GM23338 (cell line): ENCODE data around the gene CDYL2. TPM values are rescaled to one million over a fixed set of nuclear protein-coding genes. Genes with fewer than 3 reads are reported as not detected.

Experiments used
- ATAC-seq: fragments of 200-7000 bp; cut with Tn5 transposase; 3 replicates; pipeline ENCODE4 v1.9.1; 2020
- DNase-seq: peaks from one replicate; pipeline ENCODE4 v3.0.0-alpha.2; 2015; ENCODE audit warnings: low spot score
- H2AFZ ChIP-seq: fragments of 200-600 bp; sonication (generic); 2 replicates; pipeline ENCODE4 v1.8.0; 2016; ENCODE audit warnings: antibody characterized with exemption, mild to moderate bottlenecking, moderate library complexity
- H3F3A ChIP-seq: fragments of 200-600 bp; sonication (generic); replicated peaks from 2 replicates; pipeline ENCODE4 v1.8.0; 2017; ENCODE audit warnings: antibody characterized with exemption, mixed run types, low read depth
- H3K27ac ChIP-seq: fragments of 200-600 bp; sonication (generic); 2 replicates; pipeline ENCODE4 v1.6.1; 2016; ENCODE audit warnings: low read depth
- H3K27me3 ChIP-seq: fragments of 200-600 bp; sonication (generic); 2 replicates; pipeline ENCODE4 v1.8.0; 2016; ENCODE audit warnings: mild to moderate bottlenecking, mixed run types, moderate library complexity; ENCODE audit not compliant: insufficient read depth
- H3K36me3 ChIP-seq: fragments of 200-600 bp; sonication (generic); 2 replicates; pipeline ENCODE4 v1.8.0; 2016; ENCODE audit warnings: mild to moderate bottlenecking; ENCODE audit not compliant: insufficient read depth
- H3K4me1 ChIP-seq: fragments of 200-600 bp; sonication (generic); 2 replicates; pipeline ENCODE4 v1.8.0; 2016; ENCODE audit warnings: mild to moderate bottlenecking, moderate library complexity; ENCODE audit not compliant: insufficient read depth
- H3K4me2 ChIP-seq: fragments of 200-600 bp; sonication (generic); 2 replicates; pipeline ENCODE4 v1.7.1; 2017; ENCODE audit warnings: mixed run types
- H3K4me3 ChIP-seq: fragments of 200-600 bp; sonication (generic); 2 replicates; pipeline ENCODE4 v1.6.1; 2016; ENCODE audit warnings: mixed run types
- H3K79me2 ChIP-seq: fragments of 200-600 bp; sonication (generic); replicated peaks from 2 replicates; pipeline ENCODE4 v1.8.0; 2017; ENCODE audit warnings: mild to moderate bottlenecking; ENCODE audit not compliant: insufficient read depth
- H3K9me2 ChIP-seq: fragments of 200-600 bp; sonication (generic); 2 replicates; pipeline ENCODE4 v1.8.0; 2017; ENCODE audit not compliant: insufficient read depth
- H4K20me1 ChIP-seq: fragments of 200-600 bp; sonication (generic); replicated peaks from 2 replicates; pipeline ENCODE4 v1.8.0; 2017; ENCODE audit warnings: mild to moderate bottlenecking; ENCODE audit not compliant: insufficient read depth
- H3K27ac Mint-ChIP-seq: 2 replicates; pipeline ENCODE4 v1.8.0; 2020; ENCODE audit warnings: inconsistent platforms, mild to moderate bottlenecking, moderate library complexity, mixed read lengths
- H3K27me3 Mint-ChIP-seq: 3 replicates; pipeline ENCODE4 v1.8.0; 2022; ENCODE audit warnings: low read depth, mild to moderate bottlenecking, moderate library complexity, mixed read lengths, inconsistent platforms; ENCODE audit not compliant: insufficient read depth, poor library complexity
- H3K36me3 Mint-ChIP-seq: 3 replicates; pipeline ENCODE4 v1.8.0; 2021; ENCODE audit warnings: low read depth, mild to moderate bottlenecking, inconsistent platforms, moderate library complexity, mixed read lengths
- H3K4me1 Mint-ChIP-seq: 3 replicates; pipeline ENCODE4 v1.8.0; 2020; ENCODE audit warnings: mild to moderate bottlenecking, inconsistent platforms, mixed read lengths
- H3K4me3 Mint-ChIP-seq: 3 replicates; pipeline ENCODE4 v1.8.0; 2021; ENCODE audit warnings: moderate library complexity, mild to moderate bottlenecking, inconsistent platforms, mixed read lengths
- H3K9me3 Mint-ChIP-seq: 3 replicates; pipeline ENCODE4 v1.8.0; 2020; ENCODE audit warnings: moderate library complexity, mild to moderate bottlenecking, inconsistent platforms, mixed read lengths
- CREB1 ChIP-seq: fragments of 250-450 bp; sonication (Bioruptor Pico); IDR thresholded peaks from 2 replicates; pipeline ENCODE4 v1.5.0; 2020; ENCODE audit warnings: low read depth, mild to moderate bottlenecking, moderate library complexity
- CTCF ChIP-seq, 2 experiments: fragments of 200-600 bp in 1 of 2; sonication (generic) in 1 of 2; conservative IDR thresholded peaks; 2 replicates each; pipeline versions ENCODE4 v1.5.1 to v1.6.1; 2016 to 2017; ENCODE audit warnings: antibody characterized with exemption in 2 of 2, low read depth in 2 of 2, mild to moderate bottlenecking in 2 of 2, moderate library complexity in 1 of 2
- EZH2 ChIP-seq: fragments of 200-600 bp; sonication (generic); IDR thresholded peaks from one replicate; pipeline ENCODE4 v1.8.0; 2017; ENCODE audit warnings: antibody characterized with exemption, mild to moderate bottlenecking, low read depth; ENCODE audit not compliant: unreplicated experiment
- EZH2phosphoT487 ChIP-seq: fragments of 200-600 bp; sonication (generic); IDR thresholded peaks from one replicate; pipeline ENCODE4 v1.8.1; 2018; ENCODE audit warnings: antibody characterized with exemption; ENCODE audit not compliant: unreplicated experiment
- JUNB ChIP-seq: IDR thresholded peaks from one replicate; pipeline ENCODE4 v1.6.1; 2016; ENCODE audit warnings: antibody characterized with exemption; ENCODE audit not compliant: unreplicated experiment
- NANOG ChIP-seq: IDR thresholded peaks from 2 replicates; pipeline ENCODE4 v1.6.1; 2016; ENCODE audit warnings: antibody characterized with exemption, borderline replicate concordance
- POLR2AphosphoS5 ChIP-seq: IDR thresholded peaks from 2 replicates; pipeline ENCODE4 v1.6.1; 2016; ENCODE audit warnings: antibody characterized with exemption, low read depth
- STAT1 ChIP-seq: IDR thresholded peaks from one replicate; pipeline ENCODE4 v1.6.1; 2016; ENCODE audit warnings: antibody characterized with exemption; ENCODE audit not compliant: unreplicated experiment
- ZNF114 ChIP-seq: fragments of 250-450 bp; sonication (Bioruptor Pico); IDR thresholded peaks from 2 replicates; pipeline ENCODE4 v1.5.0; 2020; ENCODE audit warnings: mild to moderate bottlenecking, moderate library complexity
- ZNF331 ChIP-seq: fragments of 250-450 bp; sonication (Bioruptor Pico); IDR thresholded peaks from 2 replicates; pipeline ENCODE4 v1.5.0; 2020; ENCODE audit warnings: low read depth, mild to moderate bottlenecking, moderate library complexity
- polyA plus RNA-seq: library from polyadenylated mRNA; unstranded; fragments of >200 nt; fragmentation: Nextera tagmentation; extraction: Ambion mirVana; gene quantifications from 2 replicates; pipeline ENCODE4 v1.2.1, GENCODE V29; 2016
- total RNA-seq: library from RNA; depleted of rRNA; stranded (reverse); fragments of >200 nt; shearing (Covaris generic); gene quantifications from 2 replicates; pipeline ENCODE4 v1.2.3, GENCODE V29; 2014
- TF ChIP-seq, protein P1 (sequence below): IDR thresholded peaks from 2 replicates; pipeline ENCODE4 v1.6.1; 2016; ENCODE audit warnings: antibody characterized with exemption
- TF ChIP-seq, protein P2 (sequence below): IDR thresholded peaks from one replicate; pipeline ENCODE4 v1.6.1; 2018; ENCODE audit warnings: antibody characterized with exemption; ENCODE audit not compliant: unreplicated experiment

Gene CDYL2
- total and polyA plus RNA-seq, 2 experiments from 2014 or later: 0.82 to 4.3 TPM

GRCh38 chr16:80837533-80838147 is 33.2 kb upstream of the CDYL2 start:
- Histone ChIP-seq H4K20me1 (no peaks in the 10 kb centered on the region), H2AFZ (0 out of 2 replicates have a peak overlapping the region, but pooled peaks have one; percentile 44), H3K4me2 (no peak overlapping the region), H3K4me1 (no peaks in the 10 kb centered on the region), H3F3A (no peaks in the 10 kb centered on the region), H3K9me2 (peaks cover 8% of the 10 kb centered on the region; the same call in 1 of the 2 replicates), H3K79me2 (no peaks in the 10 kb centered on the region), H3K27me3 (no peaks in the 10 kb centered on the region), H3K36me3 (no peaks in the 10 kb centered on the region), H3K4me3 (no peak overlapping the region), H3K27ac (no peak overlapping the region)
- peaks cover 13% of the 10 kb centered on the region for H3K9me3 Mint-ChIP-seq
- DNase-seq: no peak
- TF ChIP-seq POLR2AphosphoS5 (no peak), CREB1 (CRISPR knock-in tag) (no peak), EZH2 (no peak)
- TF ChIP-seq, protein P1, sequence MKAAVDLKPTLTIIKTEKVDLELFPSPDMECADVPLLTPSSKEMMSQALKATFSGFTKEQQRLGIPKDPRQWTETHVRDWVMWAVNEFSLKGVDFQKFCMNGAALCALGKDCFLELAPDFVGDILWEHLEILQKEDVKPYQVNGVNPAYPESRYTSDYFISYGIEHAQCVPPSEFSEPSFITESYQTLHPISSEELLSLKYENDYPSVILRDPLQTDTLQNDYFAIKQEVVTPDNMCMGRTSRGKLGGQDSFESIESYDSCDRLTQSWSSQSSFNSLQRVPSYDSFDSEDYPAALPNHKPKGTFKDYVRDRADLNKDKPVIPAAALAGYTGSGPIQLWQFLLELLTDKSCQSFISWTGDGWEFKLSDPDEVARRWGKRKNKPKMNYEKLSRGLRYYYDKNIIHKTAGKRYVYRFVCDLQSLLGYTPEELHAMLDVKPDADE: no peak
- no peak for ATAC-seq
- H3K4me1 Mint-ChIP-seq: no peaks in the 10 kb centered on the region
- H3K36me3 Mint-ChIP-seq: no peaks in the 10 kb centered on the region
- H3K27ac Mint-ChIP-seq: no peak overlapping the region
- H3K4me3 Mint-ChIP-seq: no peak overlapping the region
- H3K27me3 Mint-ChIP-seq: peaks cover 4% of the 10 kb centered on the region

- no peaks in the 10 kb centered on the region for H3K79me2 ChIP-seq
- Mint-ChIP-seq H3K4me3 (no peak overlapping the region), H3K9me3 (peaks cover 11% of the 10 kb centered on the region)
Observed at GRCh38 chr16:80836846-80837245, 32.4 kb upstream of the CDYL2 start.

DNA sequence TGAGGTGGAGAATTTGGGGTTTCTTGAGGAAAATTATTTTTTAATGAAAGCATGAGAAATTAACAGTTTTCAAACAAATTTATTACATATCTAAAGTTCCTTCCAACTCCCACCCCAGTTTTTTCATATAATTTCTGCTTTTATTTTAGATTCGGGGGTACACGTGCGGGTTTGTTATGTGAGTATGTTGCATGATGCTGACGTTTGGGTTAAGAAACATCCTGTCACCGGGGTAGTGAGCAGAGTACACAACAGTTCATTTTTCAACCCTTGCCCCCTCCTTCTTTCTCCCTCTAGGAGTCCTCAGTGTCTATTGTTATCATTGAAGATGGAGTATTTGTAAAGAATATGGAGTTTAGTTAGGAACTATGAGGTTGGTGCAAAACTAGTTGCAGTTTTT is 31.8 kb upstream of the CDYL2 start:
- no peaks in the 10 kb centered on the region for H3K4me1 Mint-ChIP-seq
- H3K27ac ChIP-seq: no peak overlapping the region
- no peak overlapping the region for H3K4me3 Mint-ChIP-seq
- no peak for ATAC-seq
- peaks cover 10% of the 10 kb centered on the region; the same call in 1 of the 2 replicates for H3K9me2 ChIP-seq
- H3K36me3 ChIP-seq: no peaks in the 10 kb centered on the region
- no peak overlapping the region for H3K27ac Mint-ChIP-seq
- peaks cover 4% of the 10 kb centered on the region for H3K9me3 Mint-ChIP-seq
- no peaks in the 10 kb centered on the region for H3K79me2 ChIP-seq
- no peak for DNase-seq
- H3K4me1 ChIP-seq: no peaks in the 10 kb centered on the region
- H4K20me1 ChIP-seq: no peaks in the 10 kb centered on the region
- TF ChIP-seq CTCF (conservative IDR thresholded peaks at IDR 0.05; ENCODE audit: low read depth in 2 of 2) (no peak), ZNF331 (CRISPR knock-in tag) (no peak), JUNB (no peak), STAT1 (no peak), CREB1 (CRISPR knock-in tag) (no peak), NANOG (no peak), EZH2phosphoT487 (no peak), POLR2AphosphoS5 (no peak), EZH2 (no peak)
- TF ChIP-seq, protein P2, sequence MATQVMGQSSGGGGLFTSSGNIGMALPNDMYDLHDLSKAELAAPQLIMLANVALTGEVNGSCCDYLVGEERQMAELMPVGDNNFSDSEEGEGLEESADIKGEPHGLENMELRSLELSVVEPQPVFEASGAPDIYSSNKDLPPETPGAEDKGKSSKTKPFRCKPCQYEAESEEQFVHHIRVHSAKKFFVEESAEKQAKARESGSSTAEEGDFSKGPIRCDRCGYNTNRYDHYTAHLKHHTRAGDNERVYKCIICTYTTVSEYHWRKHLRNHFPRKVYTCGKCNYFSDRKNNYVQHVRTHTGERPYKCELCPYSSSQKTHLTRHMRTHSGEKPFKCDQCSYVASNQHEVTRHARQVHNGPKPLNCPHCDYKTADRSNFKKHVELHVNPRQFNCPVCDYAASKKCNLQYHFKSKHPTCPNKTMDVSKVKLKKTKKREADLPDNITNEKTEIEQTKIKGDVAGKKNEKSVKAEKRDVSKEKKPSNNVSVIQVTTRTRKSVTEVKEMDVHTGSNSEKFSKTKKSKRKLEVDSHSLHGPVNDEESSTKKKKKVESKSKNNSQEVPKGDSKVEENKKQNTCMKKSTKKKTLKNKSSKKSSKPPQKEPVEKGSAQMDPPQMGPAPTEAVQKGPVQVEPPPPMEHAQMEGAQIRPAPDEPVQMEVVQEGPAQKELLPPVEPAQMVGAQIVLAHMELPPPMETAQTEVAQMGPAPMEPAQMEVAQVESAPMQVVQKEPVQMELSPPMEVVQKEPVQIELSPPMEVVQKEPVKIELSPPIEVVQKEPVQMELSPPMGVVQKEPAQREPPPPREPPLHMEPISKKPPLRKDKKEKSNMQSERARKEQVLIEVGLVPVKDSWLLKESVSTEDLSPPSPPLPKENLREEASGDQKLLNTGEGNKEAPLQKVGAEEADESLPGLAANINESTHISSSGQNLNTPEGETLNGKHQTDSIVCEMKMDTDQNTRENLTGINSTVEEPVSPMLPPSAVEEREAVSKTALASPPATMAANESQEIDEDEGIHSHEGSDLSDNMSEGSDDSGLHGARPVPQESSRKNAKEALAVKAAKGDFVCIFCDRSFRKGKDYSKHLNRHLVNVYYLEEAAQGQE: no peak
- TF ChIP-seq, protein P1: no peak
- no peak overlapping the region for H3K4me2 ChIP-seq
- H3K27me3 ChIP-seq: no peaks in the 10 kb centered on the region
- H2AFZ ChIP-seq: no peak overlapping the region
- H3K36me3 Mint-ChIP-seq: no peaks in the 10 kb centered on the region
- H3K27me3 Mint-ChIP-seq: peaks cover 2% of the 10 kb centered on the region
- H3K4me3 ChIP-seq: no peak overlapping the region
- no peaks in the 10 kb centered on the region for H3F3A ChIP-seq

More at GRCh38 chr16:80836846-80837245, 32.4 kb upstream of the CDYL2 start:
- Histone ChIP-seq H4K20me1 (no peaks in the 10 kb centered on the region), H3K27me3 (no peaks in the 10 kb centered on the region), H3K4me1 (no peaks in the 10 kb centered on the region), H3K4me3 (no peak overlapping the region), H3F3A (no peaks in the 10 kb centered on the region), H3K4me2 (no peak overlapping the region), H3K27ac (no peak overlapping the region), H2AFZ (no peak overlapping the region), H3K9me2 (peaks cover 8% of the 10 kb centered on the region; the same call in 1 of the 2 replicates), H3K36me3 (no peaks in the 10 kb centered on the region)
- no peak for DNase-seq
- H3K27ac Mint-ChIP-seq: no peak overlapping the region
- H3K4me1 Mint-ChIP-seq: no peaks in the 10 kb centered on the region
- peaks cover 4% of the 10 kb centered on the region for H3K27me3 Mint-ChIP-seq
- ATAC-seq: no peak
- TF ChIP-seq ZNF114 (CRISPR knock-in tag): no peak
- H3K36me3 Mint-ChIP-seq: no peaks in the 10 kb centered on the region
